ENCODE results near the gene POLA2.
"Not testable (repeated sequence)": the region's sequence is repeated elsewhere in the genome, so short reads cannot be mapped to it uniquely, and the experiment has no call there.

The POLA2 gene

DNA sequence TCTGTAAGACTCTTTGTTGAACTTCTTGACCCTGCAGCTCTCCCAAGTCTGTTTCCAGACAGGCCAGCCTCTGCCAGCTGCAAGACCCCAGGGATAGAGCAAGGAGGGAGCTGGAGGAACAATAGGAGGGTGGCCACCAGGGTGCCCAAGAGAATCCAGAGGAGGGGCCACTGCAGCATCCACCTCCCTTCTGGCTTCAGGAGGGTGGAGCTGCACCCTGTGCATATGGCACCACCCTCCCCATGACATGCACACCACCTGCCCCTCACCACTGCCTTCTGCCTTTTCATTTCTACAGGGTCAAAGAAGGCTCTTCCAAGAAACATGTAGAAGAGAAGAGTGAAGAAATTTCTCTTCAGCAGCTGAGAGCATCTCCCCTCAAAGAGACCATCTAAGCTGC lies 20.1 kb upstream of the POLA2 start:
- DNase-seq (ENCODE audit: low read depth in 2 of 2), result no peak

DNA sequence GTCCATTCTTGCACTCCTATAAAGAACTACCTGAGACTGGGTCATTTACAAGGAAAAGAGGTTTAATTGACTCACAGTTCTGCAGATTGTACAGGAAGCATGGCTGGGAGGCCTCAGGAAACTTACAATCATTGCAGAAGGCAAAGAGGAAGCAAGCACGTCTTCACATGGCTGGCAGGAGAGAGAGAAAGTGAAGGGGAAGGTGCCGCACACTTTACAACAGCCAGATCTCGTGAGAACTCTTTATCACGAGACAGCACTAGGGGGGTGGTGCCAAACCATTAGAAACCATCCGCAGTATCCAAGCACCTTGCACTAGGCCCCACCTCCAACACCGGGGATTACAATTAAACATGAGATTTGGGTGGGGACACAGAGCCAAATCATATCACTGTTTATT lies 19.4 kb upstream of the POLA2 start:
- no peak for DNase-seq (ENCODE audit: low read depth in 2 of 2)

DNA sequence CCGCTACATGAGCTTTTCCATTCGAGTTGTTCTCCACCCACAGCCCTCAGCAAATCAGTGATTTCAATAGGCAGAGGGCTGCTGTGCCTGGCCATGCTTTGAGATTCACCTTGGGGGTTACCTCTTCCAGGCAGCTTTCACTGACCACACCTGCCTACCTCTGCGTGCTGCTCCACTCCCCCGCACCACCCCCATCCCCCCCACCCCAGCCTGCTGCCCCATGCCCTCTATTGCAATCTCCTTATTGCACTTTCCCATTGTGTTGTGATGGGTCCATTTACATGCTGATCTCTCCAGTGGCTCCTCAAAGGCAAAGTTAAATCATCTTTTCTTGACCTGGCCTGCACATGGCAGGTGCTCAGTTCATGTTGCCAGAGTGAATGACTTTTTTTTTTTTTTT lies 18.0 kb upstream of the POLA2 start:
- DNase-seq (ENCODE audit: low read depth in 2 of 2), result no peak

DNA sequence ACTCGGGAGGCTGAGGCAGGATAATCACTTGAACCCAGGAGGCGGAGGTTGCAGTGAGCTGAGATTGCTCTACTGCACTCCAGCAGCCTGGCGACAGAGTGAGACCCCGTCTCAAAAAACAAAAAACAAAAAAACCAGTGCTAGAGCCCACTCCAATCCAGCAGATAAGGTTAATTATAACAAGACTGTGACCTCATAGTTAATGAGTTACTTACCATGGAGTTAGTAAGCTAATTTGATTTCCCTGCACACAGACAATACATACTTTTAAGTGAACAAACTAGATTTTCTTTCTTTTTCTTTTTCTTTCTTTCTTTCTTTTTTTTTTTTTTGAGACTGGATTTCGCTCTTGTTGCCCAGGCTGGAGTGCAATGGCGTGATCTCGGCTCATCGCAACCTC lies 16.7 kb upstream of the POLA2 start:
- not testable (repeated sequence) for DNase-seq (ENCODE audit: low read depth in 2 of 2)

DNA sequence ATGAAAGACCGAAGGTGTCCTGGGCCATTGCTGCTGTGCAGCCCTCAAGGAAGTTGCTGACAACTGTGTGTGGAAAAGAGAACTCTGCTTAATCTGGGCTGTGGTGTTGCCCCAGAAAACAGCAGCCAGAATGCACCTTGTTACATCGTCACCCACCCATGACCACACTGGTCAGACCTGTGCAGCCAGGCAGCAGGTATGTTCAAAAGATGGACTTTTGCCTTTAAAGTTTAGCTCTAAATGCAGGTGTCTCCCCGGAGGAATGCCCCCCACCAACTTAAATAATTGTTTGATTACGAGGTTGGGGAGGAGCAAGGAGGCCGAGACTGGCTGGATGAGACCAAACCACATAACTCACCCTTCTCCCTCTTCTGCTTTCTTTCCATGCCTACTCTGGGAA lies 15.3 kb upstream of the POLA2 start:
- DNase-seq (ENCODE audit: low read depth in 2 of 2), result no peak

DNA sequence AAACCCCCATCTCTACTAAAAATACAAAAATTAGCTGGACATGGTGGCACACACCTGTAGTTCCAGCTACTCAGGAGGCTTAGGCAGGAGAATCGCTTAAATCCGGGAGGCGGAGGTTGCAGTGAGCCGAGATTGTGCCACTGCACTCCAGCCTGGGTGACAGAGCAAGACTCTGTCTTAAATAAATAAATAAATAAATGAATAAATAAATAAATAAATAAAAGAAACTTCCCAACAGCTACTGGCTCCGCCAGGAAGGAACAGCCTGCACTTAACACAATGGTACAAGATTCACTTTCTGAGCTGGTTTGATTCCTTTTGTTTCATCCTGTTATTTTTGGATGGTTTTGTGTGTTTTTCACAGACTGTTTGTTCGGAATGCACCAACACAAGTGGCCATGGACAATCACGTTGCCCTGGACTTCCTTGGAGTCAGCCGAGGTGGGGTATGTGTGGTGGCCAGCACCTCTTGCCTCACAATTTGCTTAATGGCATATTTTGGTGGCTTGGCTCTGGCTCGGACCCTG lies 13.5 kb upstream of the POLA2 start:
- DNase-seq (ENCODE audit: low read depth in 2 of 2), result not testable (repeated sequence)

DNA sequence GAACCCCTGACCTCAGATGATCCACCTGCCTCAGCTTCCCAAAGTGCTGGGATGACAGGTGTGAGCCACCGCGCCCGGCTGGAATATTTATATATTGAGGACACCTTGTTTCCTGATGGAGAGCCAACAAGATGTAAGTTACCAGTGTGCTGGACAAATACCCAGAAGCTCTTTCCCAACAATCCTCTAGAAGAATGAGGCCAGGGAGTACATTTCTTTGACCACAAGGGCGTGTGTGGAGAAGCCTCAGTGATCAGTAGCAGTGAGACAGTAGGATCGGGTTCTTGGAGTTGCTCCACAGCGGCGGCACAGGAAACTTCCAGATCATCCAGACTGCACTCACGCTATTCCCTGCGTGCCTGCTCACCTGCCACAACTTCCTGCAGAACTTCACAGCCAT lies 10.3 kb upstream of the POLA2 start:
- DNase-seq (ENCODE audit: low read depth in 2 of 2), result no peak

DNA sequence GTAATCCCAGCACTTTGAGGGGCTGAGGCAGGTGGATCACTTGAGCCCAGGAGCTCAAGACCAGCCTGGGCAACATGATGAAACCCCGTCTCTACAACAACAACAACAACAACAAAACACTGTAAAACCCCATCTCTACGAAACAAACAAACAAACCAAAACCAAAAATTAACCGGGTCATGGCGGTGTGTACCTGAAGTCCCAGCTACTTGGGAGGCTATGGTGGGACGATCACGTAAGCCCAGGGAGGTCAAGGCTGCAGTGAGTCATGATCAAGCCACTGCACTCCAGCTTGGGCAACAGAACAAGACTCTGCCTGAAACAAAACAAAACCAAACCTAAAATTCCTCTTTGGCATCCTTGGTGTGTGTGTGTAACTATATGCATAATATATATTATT lies 7.0 kb upstream of the POLA2 start:
- DNase-seq (ENCODE audit: low read depth in 2 of 2), result no peak

DNA sequence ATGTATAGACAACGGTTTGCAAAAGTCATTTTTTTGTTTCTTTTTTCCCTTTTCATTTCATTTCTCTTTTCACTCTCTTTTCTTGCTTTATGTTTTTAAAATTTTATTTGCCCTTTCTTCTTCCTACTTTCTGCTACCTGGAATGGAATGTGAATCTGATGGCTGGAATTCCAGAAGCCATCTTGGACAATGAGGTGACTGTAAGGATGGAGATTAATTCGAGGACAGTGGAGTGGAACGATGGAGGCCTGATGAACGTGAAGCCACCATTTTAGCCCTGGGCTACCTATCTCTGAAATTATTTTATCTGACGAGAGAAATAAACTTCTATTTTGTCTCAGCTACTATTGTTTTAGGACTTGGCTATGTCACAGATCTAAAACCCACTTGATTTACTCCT lies 2.8 kb upstream of the POLA2 start:
- no peak for DNase-seq (ENCODE audit: low read depth in 2 of 2)

DNA sequence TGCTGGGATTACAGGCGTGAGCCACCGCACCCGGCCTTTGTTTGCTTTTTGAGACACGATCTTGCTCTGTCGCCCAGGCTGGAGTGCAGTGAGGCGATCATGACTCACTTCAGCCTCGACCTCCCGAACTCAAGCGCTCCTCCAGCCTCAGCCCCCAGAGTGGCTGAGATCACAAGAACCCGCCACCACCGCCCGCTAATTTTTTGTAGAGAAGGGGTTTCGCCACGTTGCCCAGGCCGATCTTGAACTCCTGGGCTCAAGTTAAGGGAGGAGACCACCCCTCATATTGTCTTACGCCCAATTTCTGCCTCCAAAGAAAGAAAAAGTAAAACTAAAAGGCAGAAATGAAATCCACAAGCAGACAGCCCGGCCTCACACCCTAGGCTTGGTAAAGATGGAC lies 1.5 kb upstream of the POLA2 start:
- DNase-seq (ENCODE audit: low read depth in 2 of 2), result no peak

DNA sequence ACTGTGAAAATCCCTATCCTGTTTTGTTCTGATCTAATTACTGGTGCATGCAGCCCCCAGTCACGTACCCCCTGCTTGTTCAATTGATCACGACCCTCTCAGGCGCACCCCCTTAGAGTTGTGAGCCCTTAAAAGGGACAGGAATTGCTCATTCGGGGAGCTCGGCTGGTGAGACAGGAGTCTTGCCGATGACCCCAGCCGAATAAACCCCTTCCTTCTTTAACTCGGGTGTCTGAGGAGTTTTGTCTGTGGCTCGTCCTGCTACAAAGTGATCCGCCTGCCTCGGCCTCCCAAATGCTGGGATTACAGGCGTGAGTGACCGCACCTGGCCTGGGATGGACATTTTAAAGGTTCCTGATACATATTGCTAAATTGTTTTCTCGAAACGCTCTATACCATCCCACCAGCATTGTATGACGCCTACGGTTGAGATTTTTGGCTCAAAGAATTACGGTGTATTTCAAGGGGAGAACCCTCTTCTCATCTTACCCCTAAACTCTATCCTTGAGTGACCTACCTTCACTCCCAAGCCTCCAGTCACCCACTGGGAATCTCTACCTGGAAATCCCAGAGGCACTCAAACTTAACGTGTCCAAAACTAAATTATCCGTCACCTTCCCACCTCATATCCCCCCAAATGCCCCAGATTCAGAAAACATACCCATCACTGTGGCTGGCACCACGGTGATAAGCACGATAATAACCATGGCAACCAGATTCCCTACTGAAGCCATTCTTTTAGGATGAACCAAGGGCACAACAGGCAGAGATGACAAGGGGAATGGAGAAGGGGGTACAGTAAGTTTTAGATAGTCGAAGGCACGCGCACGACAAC lies 789 bp upstream of the POLA2 start:
- DNase-seq (ENCODE audit: low read depth in 2 of 2), result no peak

DNA sequence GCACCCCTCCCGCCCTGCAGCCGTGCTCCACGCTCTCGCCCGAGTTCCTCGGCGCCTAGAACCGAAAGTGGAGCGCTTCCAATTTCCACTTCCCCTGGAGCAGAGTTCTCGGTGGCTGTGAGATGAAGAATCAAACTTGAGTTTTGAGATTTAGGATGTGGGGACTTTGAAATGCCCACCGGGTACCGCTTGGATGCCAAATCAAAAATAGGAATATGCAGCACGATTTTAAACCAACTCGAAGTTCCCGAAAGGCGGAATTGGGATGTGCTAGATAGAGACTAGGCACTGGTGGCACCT lies 569 bp downstream of the POLA2 start:
- peak in 1 of 2 donors; percentile 15 for DNase-seq (ENCODE audit: low read depth in 2 of 2)

DNA sequence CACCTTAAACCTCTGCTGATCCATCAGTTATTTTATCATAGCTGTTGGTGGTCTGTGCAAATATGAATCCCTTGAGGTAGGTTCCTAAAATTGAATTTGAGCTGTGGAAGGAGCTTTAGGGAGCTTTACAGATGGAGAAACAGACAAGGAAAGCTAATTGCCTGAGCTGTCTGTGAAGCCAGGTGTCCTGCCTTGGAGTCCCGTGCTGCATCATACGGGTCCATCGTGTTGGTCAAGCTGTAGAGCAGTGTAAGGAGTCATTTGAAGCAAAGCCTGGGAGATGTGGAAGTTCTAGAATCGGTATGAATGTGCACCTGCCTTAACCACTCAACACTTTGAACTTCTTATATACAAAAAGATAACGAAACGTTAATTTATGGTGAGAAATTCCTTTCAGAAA lies 1.0 kb downstream of the POLA2 start:
- no peak for DNase-seq (ENCODE audit: low read depth in 2 of 2)

DNA sequence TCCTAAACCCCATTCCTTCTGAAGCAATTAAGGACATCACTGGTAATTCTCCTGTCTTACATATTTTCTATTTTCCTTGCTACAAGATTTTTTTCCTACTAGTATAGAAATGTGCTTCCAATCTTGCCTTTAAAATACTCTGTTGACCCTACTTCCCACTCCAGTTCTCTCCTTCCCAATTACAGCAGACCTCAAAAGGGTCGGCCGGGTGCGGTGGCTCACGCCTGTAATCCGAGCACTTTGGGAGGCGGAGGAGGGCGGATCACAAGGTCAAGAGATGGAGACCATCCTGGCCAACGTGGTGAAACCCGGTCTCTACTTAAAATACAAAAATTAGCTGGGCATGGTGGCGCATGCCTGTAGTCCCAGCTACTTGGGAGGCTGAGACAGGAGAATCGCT lies 3.0 kb downstream of the POLA2 start:
- not testable (repeated sequence) for DNase-seq (ENCODE audit: low read depth in 2 of 2)

DNA sequence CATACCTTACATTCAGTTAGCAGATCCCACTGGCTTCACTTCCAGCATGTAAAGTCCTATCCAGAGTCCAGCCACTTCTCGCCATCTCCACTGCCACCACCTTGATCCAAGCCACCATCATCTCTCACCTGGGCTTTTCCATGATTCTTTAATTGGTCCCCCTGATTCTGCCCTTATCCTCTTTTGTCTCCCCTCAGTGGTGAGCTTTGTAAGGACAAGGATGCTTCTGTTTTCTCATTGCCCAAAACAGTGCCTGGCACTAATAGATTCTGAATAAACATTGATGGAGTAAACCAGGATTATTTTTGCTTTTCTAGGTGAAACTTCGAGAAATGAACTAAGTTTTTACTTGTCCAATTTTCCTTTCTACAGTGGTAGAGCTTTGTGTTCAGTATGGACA lies 4.4 kb downstream of the POLA2 start:
- no peak for DNase-seq (ENCODE audit: low read depth in 2 of 2)

DNA sequence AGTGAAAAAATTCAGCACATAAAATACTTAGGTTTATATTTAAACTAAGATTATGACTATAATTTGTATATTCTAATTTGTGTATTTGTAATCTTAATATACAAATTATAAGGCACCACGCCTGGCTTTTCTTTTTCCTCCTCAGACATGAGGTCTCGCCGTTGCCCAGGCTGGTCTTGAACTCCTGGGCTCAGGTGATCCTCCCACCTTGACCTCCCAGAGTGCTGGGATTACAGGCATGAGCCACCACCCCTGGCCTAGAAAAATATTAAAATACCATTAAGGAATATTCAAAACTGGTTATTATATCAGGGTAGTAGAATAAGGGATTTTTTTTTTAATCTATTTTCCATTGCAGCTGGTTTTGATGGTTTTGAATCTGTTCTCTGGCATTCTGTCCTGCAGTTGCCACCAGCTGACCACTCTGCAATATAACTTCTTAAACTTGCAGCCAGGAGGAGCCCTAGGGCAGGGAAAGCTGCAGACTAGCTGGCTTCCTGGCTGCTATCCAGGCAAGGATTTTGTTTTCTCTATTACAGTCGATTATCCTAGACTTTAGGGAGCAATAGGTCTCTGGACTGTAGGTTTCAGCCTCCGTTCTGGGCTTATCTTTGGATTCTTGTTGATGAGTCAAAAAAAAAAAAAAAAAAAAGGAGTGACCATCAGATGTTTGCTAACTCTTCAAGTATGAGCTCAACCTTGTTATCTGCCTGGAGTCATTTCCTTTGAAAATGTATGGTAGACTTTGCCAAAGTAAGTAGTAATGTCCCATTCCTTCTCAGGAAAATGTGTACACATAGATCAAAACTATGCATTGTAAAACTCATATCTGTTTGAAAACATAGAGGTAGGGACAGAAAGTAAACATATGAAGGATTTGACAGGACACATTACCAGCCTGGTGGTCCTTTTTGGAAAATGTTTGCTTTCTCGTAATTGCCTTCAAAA lies 13.2 kb downstream of the POLA2 start:
- peak in 1 of 2 donors; percentile 12 for DNase-seq (ENCODE audit: low read depth in 2 of 2)

DNA sequence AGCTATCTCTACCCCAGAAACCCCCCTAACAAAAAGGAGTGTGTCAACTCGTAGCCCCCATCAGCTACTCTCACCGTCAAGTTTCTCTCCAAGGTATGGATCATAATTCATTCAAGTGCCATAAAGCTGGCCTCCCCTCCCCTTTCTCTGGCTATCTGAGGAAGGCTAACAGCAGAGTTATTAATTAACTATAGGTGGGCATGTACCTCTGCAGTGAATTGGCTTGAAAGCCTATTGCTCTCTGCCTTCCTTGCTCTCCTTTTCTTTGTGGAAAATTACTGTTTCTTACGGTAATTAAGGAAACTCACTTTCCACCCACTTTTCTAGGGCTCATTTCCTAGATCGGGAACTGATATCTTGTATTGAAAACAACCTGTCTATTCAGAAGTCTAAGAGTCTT lies 14.1 kb downstream of the POLA2 start:
- DNase-seq (ENCODE audit: low read depth in 2 of 2), result no peak

DNA sequence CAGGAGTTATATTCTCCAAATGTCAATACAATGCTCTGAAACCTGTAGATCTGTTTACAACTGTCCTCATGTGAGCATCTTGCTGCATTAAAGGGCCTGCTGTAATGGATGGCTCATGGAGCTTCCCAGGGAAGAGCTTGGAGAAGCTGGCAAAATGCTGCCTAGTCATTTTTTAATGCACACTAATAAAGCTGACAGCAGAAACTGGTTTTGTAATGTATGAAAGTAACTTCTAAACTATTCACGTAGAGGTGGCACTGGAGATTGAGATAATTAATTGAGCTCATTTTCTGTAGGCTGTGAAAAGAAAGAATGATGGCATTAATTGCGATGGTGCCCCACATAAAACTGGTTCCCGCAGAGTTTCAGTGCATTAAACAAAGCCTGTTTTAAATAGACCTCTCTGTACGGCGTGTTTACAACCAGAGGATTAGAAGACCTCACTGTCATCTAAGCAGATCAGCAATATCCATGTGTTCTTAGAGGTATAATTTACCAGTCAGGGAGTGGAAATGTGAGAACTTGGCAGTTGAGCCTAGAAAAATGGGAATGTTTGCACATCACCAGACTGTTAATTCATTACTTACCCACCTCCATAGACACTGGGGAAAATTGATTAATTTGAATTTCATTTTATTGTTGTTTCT lies 16.0 kb downstream of the POLA2 start:
- DNase-seq (ENCODE audit: low read depth in 2 of 2), result no peak

DNA sequence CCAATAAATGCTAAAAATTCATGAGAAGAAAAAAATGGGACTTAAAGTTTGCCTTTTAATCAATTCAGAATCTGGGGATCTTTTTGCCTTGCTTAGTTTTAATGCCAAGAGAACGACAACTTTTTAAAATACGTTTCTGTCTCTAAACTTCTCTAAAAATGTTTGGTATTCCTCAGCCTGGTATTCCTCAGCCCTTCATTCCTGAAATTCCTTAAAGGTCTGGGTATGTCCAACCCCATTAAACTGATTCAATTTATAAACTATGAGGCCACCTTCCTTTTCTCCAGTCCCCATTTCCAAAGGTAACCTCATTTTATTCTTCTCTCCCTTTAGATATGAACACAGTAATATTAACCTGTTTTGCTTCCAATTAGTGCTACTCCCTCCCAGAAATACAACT lies 16.6 kb downstream of the POLA2 start:
- DNase-seq (ENCODE audit: low read depth in 2 of 2), result no peak

DNA sequence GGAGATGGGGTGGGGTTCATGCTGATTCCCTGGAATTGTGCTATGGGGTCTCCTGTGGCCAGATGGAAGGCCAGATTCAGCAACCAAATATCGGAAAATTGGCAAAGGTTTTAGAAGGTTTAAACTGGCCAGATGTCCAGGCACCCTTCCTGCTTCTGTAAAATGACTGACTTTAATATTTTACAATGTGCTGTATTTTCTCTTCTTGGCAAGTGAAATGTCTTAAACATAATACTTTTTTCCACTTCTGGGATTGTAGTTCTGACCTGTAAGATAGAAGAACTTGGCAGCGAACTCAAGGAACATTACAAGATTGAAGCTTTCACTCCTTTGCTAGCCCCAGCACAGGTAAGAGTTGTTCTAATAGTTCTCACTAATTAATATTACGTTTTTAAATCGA lies 17.5 kb downstream of the POLA2 start:
- no peak for DNase-seq (ENCODE audit: low read depth in 2 of 2)

DNA sequence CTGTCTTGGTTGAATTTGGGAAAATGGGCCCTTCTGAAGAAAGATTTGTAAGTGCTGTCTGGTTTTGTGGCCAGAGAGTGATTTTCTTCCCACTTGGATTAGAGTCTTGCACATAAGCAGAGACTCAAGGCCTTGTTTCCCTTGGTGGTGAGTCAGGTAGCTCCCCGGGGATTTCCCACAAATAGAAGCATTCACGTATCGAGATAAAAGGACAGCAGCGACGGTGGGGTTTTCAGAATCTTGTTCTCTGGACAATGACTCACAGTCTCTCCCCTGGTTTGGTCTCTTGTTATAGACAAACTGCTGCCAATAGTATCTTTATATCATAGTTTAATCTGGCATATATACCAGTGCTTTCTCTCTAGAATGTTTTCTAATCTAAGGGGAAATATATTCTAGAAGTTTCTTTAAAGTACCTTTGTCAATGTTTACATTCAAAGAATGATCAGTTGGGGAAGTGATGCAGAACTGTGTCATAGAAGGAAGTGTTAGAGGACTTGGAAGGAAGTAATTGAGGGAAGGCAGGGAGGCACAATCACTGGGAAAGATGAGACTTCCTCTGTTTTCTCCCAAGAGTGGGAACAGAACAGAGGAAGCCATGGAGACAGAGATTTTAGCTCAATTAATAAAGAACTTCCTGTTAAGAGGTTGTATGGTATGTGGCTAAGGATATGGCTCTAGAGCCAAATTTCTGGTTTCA lies 18.1 kb downstream of the POLA2 start:
- peak; percentile 21 to 31 for DNase-seq (ENCODE audit: low read depth in 2 of 2)

DNA sequence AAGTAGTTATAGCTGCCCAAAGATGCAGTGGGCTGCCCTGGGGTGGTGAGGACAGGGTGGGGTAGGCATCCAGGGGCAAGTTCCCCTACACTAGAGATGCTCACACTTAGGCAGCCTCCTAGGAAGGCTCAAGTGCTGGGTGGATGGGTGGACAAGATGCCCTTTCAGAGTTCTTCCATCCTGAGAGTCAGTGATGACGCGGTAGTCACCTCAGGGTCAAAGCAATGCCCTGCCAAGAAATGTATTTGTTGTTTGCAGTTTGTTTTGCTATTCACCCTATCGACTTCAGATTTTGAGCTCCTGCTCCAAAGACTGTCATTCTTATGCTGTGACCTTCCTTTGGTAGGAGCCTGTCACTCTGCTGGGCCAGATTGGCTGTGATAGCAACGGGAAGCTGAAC lies 18.9 kb downstream of the POLA2 start:
- DNase-seq (ENCODE audit: low read depth in 2 of 2), result no peak
